Smooth muscle cell of the brain vasculature (primary cell): ENCODE data around the gene PRSS12.

Experiments
- DNase-seq: peaks from one replicate; pipeline ENCODE4 v3.0.0-alpha.2; 2012; ENCODE audit warnings: low read depth, low spot score

Gene PRSS12

DNA sequence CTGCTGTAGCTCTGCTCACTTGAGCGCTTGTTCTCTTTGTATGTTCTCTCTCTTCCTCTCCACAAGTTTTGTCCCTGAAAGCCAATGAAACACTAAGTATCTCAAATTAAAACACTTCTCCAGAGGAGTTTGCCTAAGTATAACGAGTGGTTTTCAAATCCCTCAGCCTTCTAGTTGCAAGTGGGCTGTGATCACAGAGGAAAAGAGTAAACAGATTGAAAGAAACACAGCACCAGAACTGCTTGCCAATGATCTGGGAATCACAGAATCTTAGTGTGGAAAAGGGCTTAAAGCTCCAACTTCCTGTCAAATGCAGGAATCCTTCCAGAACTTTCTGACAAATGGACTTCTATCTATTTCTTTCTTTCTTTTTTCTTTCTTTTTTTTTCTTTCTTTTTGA lies 4.8 kb upstream of the PRSS12 start:
- no peak for DNase-seq

DNA sequence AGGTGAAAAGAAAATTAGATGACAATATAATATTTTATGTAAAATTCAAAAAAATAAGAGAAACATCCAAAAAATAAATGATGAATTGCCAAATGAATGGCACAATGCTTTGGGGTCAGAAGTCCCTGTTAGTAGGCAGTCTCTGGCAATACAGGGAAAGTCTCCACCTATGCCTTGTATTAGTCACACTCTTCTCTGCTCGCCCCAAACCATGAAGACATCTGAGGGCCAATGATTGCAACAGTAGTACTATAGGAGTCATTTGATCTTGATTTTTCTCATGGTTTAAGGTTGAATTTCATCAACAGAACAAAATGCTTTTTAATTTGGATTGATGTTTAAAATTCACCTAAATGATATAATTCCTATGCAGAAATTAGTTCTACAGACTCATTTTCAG lies 3.9 kb upstream of the PRSS12 start:
- DNase-seq, result no peak

GRCh38 chr4:118356111-118356510 lies 3.3 kb upstream of the PRSS12 start:
- no peak for DNase-seq

DNA sequence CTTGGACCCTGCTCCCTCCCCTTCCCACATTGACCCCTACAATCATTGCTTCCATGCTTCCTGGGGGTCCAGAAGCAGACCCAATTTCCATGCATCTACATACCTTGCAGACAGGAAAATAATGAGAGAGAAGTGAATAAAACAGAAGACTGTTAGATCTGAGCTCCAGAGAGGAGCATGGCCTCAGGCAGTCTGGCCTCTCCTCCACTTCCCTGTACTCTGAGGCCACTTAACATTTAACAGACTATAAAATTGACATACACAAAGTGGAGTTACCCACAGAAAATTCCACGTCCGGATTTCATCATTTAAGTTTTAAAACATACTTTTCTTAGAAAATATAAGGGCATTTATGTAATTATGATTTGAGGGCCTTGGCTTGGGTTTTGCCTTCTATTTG lies 2.1 kb upstream of the PRSS12 start:
- DNase-seq, result no peak

GRCh38 chr4:118353534-118354030 lies 779 bp upstream of the PRSS12 start:
- DNase-seq, result no peak

DNA sequence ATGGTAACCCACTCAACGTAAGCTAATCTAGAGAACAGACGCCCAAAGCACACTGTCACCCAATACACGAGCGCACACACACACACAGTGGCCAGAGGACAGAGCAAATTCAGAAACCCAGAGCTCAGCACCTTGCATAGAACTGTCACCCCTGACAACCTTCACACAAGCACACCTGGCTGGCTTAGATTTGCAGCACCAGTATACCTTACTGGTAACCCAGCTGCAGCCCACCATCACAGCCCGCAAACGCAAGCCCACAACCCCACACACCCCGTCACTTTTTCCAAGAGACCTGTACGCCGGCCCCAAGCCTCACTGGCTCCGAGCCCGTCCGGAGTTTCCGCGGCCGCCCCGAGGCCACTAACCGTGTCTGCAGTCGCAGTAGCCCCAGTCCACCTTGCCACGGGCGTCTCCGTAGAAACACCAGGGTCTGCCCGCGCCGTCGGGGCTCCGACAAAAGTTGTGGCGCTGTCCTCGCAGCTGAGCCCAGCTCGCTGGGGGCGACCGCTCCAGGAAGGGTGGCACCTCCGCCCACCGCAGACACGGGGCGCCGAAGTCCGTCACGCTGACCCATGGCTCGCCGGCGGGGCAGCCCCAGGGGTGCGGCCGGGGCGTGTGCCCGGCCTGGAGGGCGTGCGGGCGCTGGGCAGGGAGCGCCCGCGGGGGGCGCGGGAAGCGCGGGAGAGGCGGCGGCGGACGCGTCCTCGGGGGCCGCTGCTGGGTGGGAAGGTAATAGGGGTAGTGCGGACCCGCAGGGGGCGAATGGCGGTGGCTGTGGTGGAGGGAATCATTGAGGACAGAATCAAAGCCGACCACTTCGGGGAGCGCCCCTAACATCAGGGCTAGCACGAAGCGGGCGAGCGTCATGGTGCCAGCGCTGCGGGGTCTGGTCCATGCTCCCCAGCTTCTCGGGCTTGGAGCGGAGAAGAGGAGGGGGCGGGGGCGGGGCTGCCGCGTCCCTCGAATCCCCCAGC lies 664 bp downstream of the PRSS12 start:
- DNase-seq, result no peak

DNA sequence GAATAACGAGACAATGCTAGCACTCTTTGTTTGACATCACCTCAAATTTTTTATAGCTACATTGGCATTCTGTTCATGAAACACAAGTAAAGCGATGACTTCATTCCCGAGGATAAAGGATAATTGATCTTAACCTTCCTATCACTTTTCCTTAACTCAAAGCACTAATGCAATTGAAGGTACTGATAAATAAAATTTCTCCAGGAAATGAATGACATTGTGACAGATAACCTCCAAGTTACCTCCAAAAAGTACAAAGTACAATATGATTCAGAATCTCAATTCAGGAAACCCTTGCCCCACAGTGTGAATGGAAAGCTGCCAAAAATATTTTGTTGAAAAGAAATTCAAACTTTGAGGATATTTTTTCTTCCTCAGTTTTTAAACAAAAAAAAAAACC lies 1.8 kb downstream of the PRSS12 start:
- no peak for DNase-seq

DNA sequence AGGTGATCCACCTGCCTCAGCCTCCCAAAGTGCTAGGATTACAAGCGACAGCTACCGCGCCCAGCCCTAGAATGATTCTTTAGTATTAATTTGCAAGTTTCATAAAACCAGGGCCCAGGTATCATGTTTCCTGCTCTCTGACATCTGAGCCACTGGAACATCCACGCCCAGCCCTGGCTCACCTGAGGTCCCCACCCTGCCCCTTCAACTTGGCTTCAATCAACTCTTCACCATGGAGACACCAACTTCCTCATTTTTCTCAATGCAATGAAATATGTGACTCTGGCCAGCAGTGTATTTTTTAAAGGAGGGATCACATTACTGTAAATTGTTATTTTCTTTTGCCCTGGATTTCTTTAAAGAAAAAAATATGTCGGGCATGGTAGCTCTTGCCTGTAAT lies 3.9 kb downstream of the PRSS12 start:
- no peak for DNase-seq

DNA sequence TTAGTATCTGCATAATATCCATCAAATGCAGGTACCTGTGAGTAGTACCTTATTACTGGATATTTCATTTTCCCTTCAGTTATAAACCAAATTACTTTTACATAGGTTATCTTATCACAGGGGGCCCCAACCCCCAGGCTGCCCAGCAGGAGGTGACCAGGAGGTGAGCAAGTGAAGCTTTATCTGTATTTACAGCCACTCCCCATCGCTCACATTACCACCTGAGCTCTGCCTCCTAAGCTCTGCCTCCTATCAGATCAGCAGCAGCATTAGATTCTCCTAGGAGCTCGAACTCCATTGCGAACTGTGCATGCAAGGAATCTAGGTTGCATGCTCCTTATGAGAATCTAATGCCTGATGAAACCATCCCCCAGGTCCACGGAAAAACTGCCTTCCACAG lies 6.3 kb downstream of the PRSS12 start:
- DNase-seq, result no peak

GRCh38 chr4:118345813-118346212 lies 7.0 kb downstream of the PRSS12 start:
- no peak for DNase-seq

GRCh38 chr4:118344801-118345200 lies 8.0 kb downstream of the PRSS12 start:
- DNase-seq, result no peak

GRCh38 chr4:118343501-118343900 lies 9.3 kb downstream of the PRSS12 start:
- DNase-seq, result no peak

DNA sequence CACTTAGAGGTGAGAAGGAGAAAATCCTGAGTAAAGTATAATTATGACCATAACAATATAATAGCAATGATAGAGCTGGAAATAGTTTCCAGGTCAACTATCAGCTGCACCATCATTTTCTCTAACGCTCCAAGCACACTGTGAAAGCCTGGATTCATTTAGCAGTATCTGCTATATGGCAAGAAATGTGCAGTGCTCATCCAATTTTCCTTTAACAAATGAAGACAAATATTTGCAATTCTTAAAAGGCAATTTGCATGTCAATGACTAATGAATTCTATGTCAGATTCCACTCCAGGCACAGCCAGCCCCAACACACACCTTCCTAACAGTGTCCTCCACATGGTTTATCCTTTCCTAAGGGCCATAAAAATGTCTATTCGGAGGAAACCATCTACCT lies 12.7 kb downstream of the PRSS12 start:
- no peak for DNase-seq

DNA sequence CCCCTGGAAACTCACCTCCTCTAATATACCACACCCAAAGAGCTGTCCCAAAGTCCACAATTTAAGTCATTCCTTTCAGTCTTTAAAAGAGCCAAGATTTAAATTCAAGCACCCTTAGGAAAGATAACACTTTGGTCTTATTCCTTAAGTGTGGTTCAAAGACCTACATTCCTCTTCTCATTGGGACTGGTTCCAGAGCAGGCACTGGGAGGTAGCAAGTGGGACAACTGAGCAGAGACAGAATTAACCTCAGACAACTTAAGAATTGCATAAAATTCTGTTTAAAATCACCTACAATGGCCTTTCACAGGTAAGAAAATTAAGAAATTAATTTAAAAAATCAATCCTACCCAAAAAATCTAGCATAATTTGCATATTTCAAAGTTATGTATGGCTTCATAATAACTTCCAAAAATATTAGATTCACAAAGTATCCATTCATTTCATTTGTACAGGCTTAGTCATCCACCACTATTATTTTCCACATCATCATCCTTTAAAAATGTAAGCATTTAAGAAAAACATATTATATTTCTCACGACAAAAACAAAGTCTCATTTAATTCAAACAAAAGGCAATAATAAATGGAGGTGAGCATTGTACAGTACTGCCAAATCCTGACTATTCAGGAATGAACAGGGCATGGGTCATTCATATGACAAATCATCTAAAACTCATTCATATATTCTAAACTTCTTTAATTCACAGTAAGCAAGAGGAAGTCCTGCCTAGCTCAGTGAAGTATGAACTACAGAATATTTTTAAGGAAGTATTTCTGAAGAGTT lies 13.6 kb downstream of the PRSS12 start:
- no peak for DNase-seq

DNA sequence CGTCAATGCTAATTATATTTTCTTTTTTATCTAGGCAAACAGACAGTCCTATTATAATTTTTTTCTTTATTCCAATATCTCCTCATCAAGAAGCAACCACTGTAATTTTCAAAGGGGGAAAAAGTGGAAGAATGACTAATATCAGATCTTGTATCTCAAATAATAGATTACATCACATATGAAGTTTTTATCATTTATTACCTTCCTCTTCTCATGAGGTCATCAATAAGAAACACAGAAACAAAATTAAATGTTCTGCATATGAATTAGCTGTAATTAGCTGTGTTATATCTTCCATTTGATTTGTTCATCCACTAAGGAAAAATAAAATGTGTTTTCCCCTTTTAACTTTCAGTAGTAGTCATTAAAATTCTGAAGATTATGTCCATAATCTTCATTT lies 14.3 kb downstream of the PRSS12 start:
- DNase-seq, result no peak

GRCh38 chr4:118337954-118338353 lies 14.8 kb downstream of the PRSS12 start:
- DNase-seq, result no peak

DNA sequence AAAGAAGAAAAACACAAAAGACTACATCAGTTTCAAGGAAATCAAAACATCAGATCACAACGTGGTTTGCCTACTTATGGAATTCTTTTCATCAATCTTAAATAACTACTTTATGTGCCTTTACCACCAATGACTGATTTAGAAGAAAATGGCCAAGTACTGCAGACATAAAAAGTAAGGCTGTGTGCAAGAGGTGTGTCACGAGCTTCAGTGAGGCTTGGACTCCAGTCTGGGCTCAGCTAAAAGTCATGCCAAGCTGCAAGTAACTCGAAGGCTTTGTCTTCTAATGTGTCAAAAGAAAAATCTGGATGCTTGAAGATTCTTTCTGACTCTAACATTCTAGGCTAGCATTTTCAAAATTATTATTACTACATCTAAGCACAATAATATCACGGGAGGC lies 17.0 kb downstream of the PRSS12 start:
- DNase-seq, result no peak

- DNase-seq, result no peak
These were observed 17.5 kb downstream of the PRSS12 start for GRCh38 chr4:118335324-118335723.

GRCh38 chr4:118331352-118331751 lies 21.5 kb downstream of the PRSS12 start:
- no peak for DNase-seq

DNA sequence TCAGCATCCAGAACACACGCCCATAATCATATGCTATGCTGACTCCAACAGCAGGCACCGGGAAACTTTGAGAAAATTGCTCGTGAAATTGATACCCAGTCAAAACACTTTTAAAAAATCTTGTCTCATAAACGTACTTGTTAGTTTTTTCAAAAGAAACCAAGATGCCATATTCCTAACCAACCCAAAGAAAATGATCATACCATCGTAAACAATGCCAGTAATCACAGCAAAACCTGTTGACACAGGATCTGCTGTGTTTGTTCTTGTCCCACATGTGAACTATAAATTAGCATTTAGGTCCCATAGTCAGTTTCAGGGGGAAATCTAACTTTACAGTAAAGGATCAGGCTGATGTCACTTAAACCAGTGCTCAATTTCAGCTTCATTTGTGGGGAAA lies 23.0 kb downstream of the PRSS12 start:
- no peak for DNase-seq

GRCh38 chr4:118327554-118328241 lies 25.1 kb downstream of the PRSS12 start:
- DNase-seq, result no peak

- DNase-seq, result no peak
These were observed 26.2 kb downstream of the PRSS12 start for GRCh38 chr4:118326585-118326984.
